HepG2 (cell line): Measurements from ENCODE around the gene HPCAL4. TPM values are rescaled to one million over a fixed set of nuclear protein-coding genes. Genes with fewer than 3 reads are reported as not detected.

Experiments used
- BATF2 ChIP-seq: sonication (generic); formaldehyde crosslinking; IDR thresholded peaks from 2 replicates; pipeline ENCODE4 v1.8.0; 2022; ENCODE audit warnings: mild to moderate bottlenecking, missing genetic modification reagents, moderate library complexity
- CBX2 ChIP-seq, 2 experiments: fragments of 200-600 bp in 1 of 2; sonication (generic); formaldehyde crosslinking in 1 of 2; IDR thresholded peaks; 2 replicates each; pipeline versions ENCODE4 v1.7.0 to v1.8.1; 2018 to 2022; ENCODE audit warnings: low read depth in 2 of 2, low read length in 1 of 2, mild to moderate bottlenecking in 1 of 2, missing genetic modification reagents in 1 of 2
- FOXM1 ChIP-seq: sonication (generic); formaldehyde crosslinking; IDR thresholded peaks from 2 replicates; pipeline ENCODE4 v1.5.0; 2020; ENCODE audit warnings: missing genetic modification reagents
- GABPB1 ChIP-seq: IDR thresholded peaks from 2 replicates; pipeline ENCODE4 v1.6.1; 2016; ENCODE audit warnings: mild to moderate bottlenecking, missing genetic modification reagents, moderate library complexity, missing compliant biosample characterization
- HOXA3 ChIP-seq: sonication (generic); formaldehyde crosslinking; IDR thresholded peaks from 2 replicates; pipeline ENCODE4 v1.5.0; 2020; ENCODE audit warnings: missing genetic modification reagents
- HOXA5 ChIP-seq: sonication (generic); formaldehyde crosslinking; IDR thresholded peaks from 2 replicates; pipeline ENCODE4 v1.4.0; 2020; ENCODE audit warnings: missing genetic modification reagents
- NR1H2 ChIP-seq: sonication (generic); formaldehyde crosslinking; IDR thresholded peaks from 2 replicates; pipeline ENCODE4 v1.8.1; 2022; ENCODE audit warnings: low read depth, missing genetic modification reagents, borderline replicate concordance
- NR2C2 ChIP-seq: sonication (generic); formaldehyde crosslinking; IDR thresholded peaks from 2 replicates; pipeline ENCODE4 v1.4.0; 2020; ENCODE audit warnings: missing genetic modification reagents, mild to moderate bottlenecking, moderate library complexity, borderline replicate concordance
- PATZ1 ChIP-seq: sonication (generic); formaldehyde crosslinking; IDR thresholded peaks from 2 replicates; pipeline ENCODE4 v1.4.0; 2020; ENCODE audit warnings: missing genetic modification reagents
- PLRG1 ChIP-seq: fragments of 450-650 bp; conservative IDR thresholded peaks from 2 replicates; pipeline ENCODE4 v1.6.1; 2016
- RAD21 ChIP-seq: fragments of 450-650 bp; formaldehyde crosslinking; IDR thresholded peaks from 2 replicates; pipeline ENCODE4 v1.5.0; 2020; ENCODE audit warnings: mild to moderate bottlenecking
- RNF2 ChIP-seq: fragments of 450-650 bp; conservative IDR thresholded peaks from 2 replicates; pipeline ENCODE4 v1.6.1; 2016; ENCODE audit warnings: low read depth
- SALL1 ChIP-seq: sonication (generic); formaldehyde crosslinking; IDR thresholded peaks from 2 replicates; pipeline ENCODE4 v1.8.0; 2022; ENCODE audit warnings: mild to moderate bottlenecking, missing genetic modification reagents
- TCF7 ChIP-seq: sonication (generic); IDR thresholded peaks from 2 replicates; pipeline ENCODE4 v1.6.1; 2016; ENCODE audit warnings: antibody characterized with exemption, low read depth
- ZNF232 ChIP-seq: sonication (generic); formaldehyde crosslinking; IDR thresholded peaks from 2 replicates; pipeline ENCODE4 v1.4.0; 2020; ENCODE audit warnings: missing genetic modification reagents, borderline replicate concordance
- ZNF274 ChIP-seq: sonication (generic); formaldehyde crosslinking; IDR thresholded peaks from 2 replicates; pipeline ENCODE4 v1.5.1; 2020; ENCODE audit warnings: mild to moderate bottlenecking, missing genetic modification reagents
- ZNF329 ChIP-seq: sonication (generic); formaldehyde crosslinking; IDR thresholded peaks from 2 replicates; pipeline ENCODE4 v1.9.0; 2021; ENCODE audit warnings: low read depth, mild to moderate bottlenecking, missing genetic modification reagents
- ZNF547 ChIP-seq: sonication (generic); formaldehyde crosslinking; IDR thresholded peaks from 2 replicates; pipeline ENCODE4 v1.5.1; 2020; ENCODE audit warnings: mild to moderate bottlenecking, missing genetic modification reagents
- ZNF569 ChIP-seq: sonication (generic); formaldehyde crosslinking; IDR thresholded peaks from 2 replicates; pipeline ENCODE4 v1.5.0; 2020; ENCODE audit warnings: mild to moderate bottlenecking, missing genetic modification reagents, moderate library complexity, borderline replicate concordance
- ZNF570 ChIP-seq: sonication (generic); formaldehyde crosslinking; IDR thresholded peaks from 2 replicates; pipeline ENCODE4 v1.4.0; 2020; ENCODE audit warnings: mild to moderate bottlenecking, missing genetic modification reagents, borderline replicate concordance
- ZNF646 ChIP-seq: sonication (generic); formaldehyde crosslinking; IDR thresholded peaks from 2 replicates; pipeline ENCODE4 v1.9.0; 2021; ENCODE audit warnings: mild to moderate bottlenecking, missing genetic modification reagents
- ZNF713 ChIP-seq: sonication (generic); formaldehyde crosslinking; IDR thresholded peaks from 2 replicates; pipeline ENCODE4 v1.4.0; 2020; ENCODE audit warnings: mild to moderate bottlenecking, missing genetic modification reagents
- polyA plus RNA-seq, 8 experiments: library from polyadenylated mRNA; depleted of rRNA in 3 of 8; stranded (reverse) in 7 of 8; unstranded in 1 of 8; fragments of >200 nt; fragmentation: Illumina TruSeq in 4 of 8; extraction: Trizol in 4 of 8; gene quantifications; 2 replicates each; pipeline versions ENCODE4 v1.2.1 to v1.2.3, GENCODE V29; 2011 to 2016; ENCODE audit warnings: low read depth in 4 of 8, missing spikeins in 1 of 8, mixed read lengths in 1 of 8; ENCODE audit not compliant: insufficient read depth in 1 of 8
- total RNA-seq, 5 experiments: library from RNA; depleted of rRNA; stranded (reverse); fragments of >200 nt; fragmentation: Illumina TruSeq; extraction: Trizol; gene quantifications; 2 replicates each; pipeline ENCODE4 v1.2.3, GENCODE V29; 2016; ENCODE audit warnings: low read depth in 1 of 5

Gene HPCAL4
- total and polyA plus RNA-seq, 2 of the 13 experiments (the other 11 are each of a cell fraction or from before 2014, with no cell fraction given) = not detected

GRCh38 chr1:39639305-39640130, 51.7 kb downstream of the HPCAL4 start, which contains the start of gene HEYL (continued):
- no peak for TF ChIP-seq FOXM1 (CRISPR knock-in tag)
- TF ChIP-seq RNF2 = no peak
- TF ChIP-seq ZNF713 (CRISPR knock-in tag) = no peak
- no peak for TF ChIP-seq ZNF570 (CRISPR knock-in tag)
- TF ChIP-seq ZNF547 = no peak
- no peak for TF ChIP-seq ZNF329
- peak; percentile 39; the same call in 1 of the 2 replicates for TF ChIP-seq GABPB1 (CRISPR knock-in tag)
- TF ChIP-seq BATF2 (CRISPR knock-in tag) = no peak
- TF ChIP-seq ZNF232 = no peak
- no peak for TF ChIP-seq CBX2 (IDR thresholded peaks at IDR 0.05; ENCODE audit: low read depth, low read length)
- TF ChIP-seq CBX2 (CRISPR knock-in tag; IDR thresholded peaks at IDR 0.05; ENCODE audit: low read depth) = no peak
- no peak for TF ChIP-seq PLRG1
- TF ChIP-seq ZNF569 = no peak
- peak; percentile 7; the same call in 1 of the 2 replicates for TF ChIP-seq SALL1 (CRISPR knock-in tag)
- TF ChIP-seq TCF7 = no peak
- TF ChIP-seq PATZ1 = no peak
- TF ChIP-seq NR2C2 = 0 out of 2 replicates have a peak, but pooled peaks have one; percentile 26
- peak; percentile 64 for TF ChIP-seq RAD21 (CRISPR knock-in tag)
- TF ChIP-seq ZNF274 (CRISPR knock-in tag) = no peak
- no peak for TF ChIP-seq HOXA3 (CRISPR knock-in tag)
- TF ChIP-seq HOXA5 = no peak
- TF ChIP-seq NR1H2 (CRISPR knock-in tag) = no peak
- no peak for TF ChIP-seq ZNF646
